NCI-H446 treated with DMSO at 0.1 percent for 48 hours (cell line): ENCODE data around the gene NXPH1.

ENCODE experiments used
- DNase-seq: peaks from one replicate; lab custom pipeline; 2025; lab: John Stamatoyannopoulos, UW

The NXPH1 gene

GRCh38 chr7:8433477-8434289 is at the start of gene NXPH1:
NXPH1 (plus strand) TSS chr7:8433609.
- peak; percentile 34 for DNase-seq

GRCh38 chr7:8384901-8385300 is 48.5 kb upstream of the NXPH1 start:
- no peak for DNase-seq

GRCh38 chr7:8386926-8387550 is 46.4 kb upstream of the NXPH1 start:
- no peak for DNase-seq

- DNase-seq, result no peak
These were observed 45.7 kb upstream of the NXPH1 start for GRCh38 chr7:8387551-8388256.

- DNase-seq, result no peak
These were observed 45.2 kb upstream of the NXPH1 start for GRCh38 chr7:8388257-8388625.

- DNase-seq, result no peak
These were observed 43.7 kb upstream of the NXPH1 start for GRCh38 chr7:8389593-8390261.

- DNase-seq, result no peak
These were observed 43.2 kb upstream of the NXPH1 start for GRCh38 chr7:8390262-8390626.

GRCh38 chr7:8391353-8392062 is 41.9 kb upstream of the NXPH1 start:
- DNase-seq, result no peak

GRCh38 chr7:8396294-8396693 is 37.1 kb upstream of the NXPH1 start:
- DNase-seq, result no peak

GRCh38 chr7:8408871-8409270 is 24.5 kb upstream of the NXPH1 start:
- DNase-seq, result no peak

GRCh38 chr7:8411103-8411502 is 22.3 kb upstream of the NXPH1 start:
- no peak for DNase-seq

GRCh38 chr7:8413600-8413999 is 19.8 kb upstream of the NXPH1 start:
- no peak for DNase-seq

GRCh38 chr7:8418629-8419245 is 14.7 kb upstream of the NXPH1 start:
- peak; percentile 62 for DNase-seq

GRCh38 chr7:8422177-8422576 is 11.2 kb upstream of the NXPH1 start:
- no peak for DNase-seq

- DNase-seq, result no peak
These were observed 10.4 kb upstream of the NXPH1 start for GRCh38 chr7:8423057-8423456.

GRCh38 chr7:8425223-8425622 is 8.2 kb upstream of the NXPH1 start:
- DNase-seq, result no peak

GRCh38 chr7:8430643-8431042 is 2.8 kb upstream of the NXPH1 start:
- no peak for DNase-seq

- DNase-seq, result peak; percentile 22
These were observed 1.0 kb downstream of the NXPH1 start for GRCh38 chr7:8434290-8435002.

- no peak for DNase-seq
These were observed 1.7 kb downstream of the NXPH1 start for GRCh38 chr7:8435095-8435494.

GRCh38 chr7:8435590-8436545 is 2.5 kb downstream of the NXPH1 start:
- no peak for DNase-seq
